Effector memory CD8-positive, alpha-beta T cell (primary cell): ENCODE data around the gene PTPRR.

Experiments
- ATAC-seq: fragments of 150-1000 bp; cut with Tn5 transposase; replicated peaks from 2 replicates; pipeline ENCODE4 v1.10.0; 2021; ENCODE audit warnings: mild to moderate bottlenecking, moderate library complexity
- DNase-seq, 3 experiments: peaks; one replicate each; pipeline ENCODE4 v3.0.0; 2021
- H3K27ac Mint-ChIP-seq, 2 donors: one replicate each; pipeline ENCODE4 v1.8.0; 2022; ENCODE audit warnings: mild to moderate bottlenecking in 2 of 2, mixed read lengths in 2 of 2, moderate library complexity in 2 of 2
- H3K27me3 Mint-ChIP-seq, 2 donors: one replicate each; pipeline ENCODE4 v1.8.0; 2022; ENCODE audit warnings: mixed read lengths in 2 of 2
- H3K36me3 Mint-ChIP-seq: one replicate; pipeline ENCODE4 v1.8.0; 2022; ENCODE audit warnings: mild to moderate bottlenecking, moderate library complexity, mixed read lengths; ENCODE audit not compliant: insufficient read depth
- H3K4me1 Mint-ChIP-seq, 2 donors: one replicate each; pipeline ENCODE4 v1.8.0; 2022; ENCODE audit warnings: low read depth in 2 of 2, mixed read lengths in 2 of 2
- H3K4me3 Mint-ChIP-seq, 2 donors: one replicate each; pipeline ENCODE4 v1.8.0; 2022; ENCODE audit warnings: mild to moderate bottlenecking in 2 of 2, mixed read lengths in 2 of 2, moderate library complexity in 2 of 2
- H3K9me3 Mint-ChIP-seq, 2 donors: one replicate each; pipeline ENCODE4 v1.8.0; 2022; ENCODE audit warnings: mixed read lengths in 2 of 2

PTPRR gene

GRCh38 chr12:70788774-70789173, 131.8 kb downstream of the PTPRR start:
- Mint-ChIP-seq H3K27ac (no peak overlapping the region), H3K9me3 (peaks cover 4 to 16% of the 10 kb centered on the region in 2 donors), H3K27me3 (peaks cover 0 to 5% of the 10 kb centered on the region in 2 donors), H3K4me1 (no peaks in the 10 kb centered on the region), H3K36me3 (no peaks in the 10 kb centered on the region), H3K4me3 (no peak overlapping the region)
- ATAC-seq (no peak), DNase-seq (no peak)

- no peaks in the 10 kb centered on the region for H3K4me1 Mint-ChIP-seq
Measured at GRCh38 chr12:70787612-70788011, 132.9 kb downstream of the PTPRR start.

DNA sequence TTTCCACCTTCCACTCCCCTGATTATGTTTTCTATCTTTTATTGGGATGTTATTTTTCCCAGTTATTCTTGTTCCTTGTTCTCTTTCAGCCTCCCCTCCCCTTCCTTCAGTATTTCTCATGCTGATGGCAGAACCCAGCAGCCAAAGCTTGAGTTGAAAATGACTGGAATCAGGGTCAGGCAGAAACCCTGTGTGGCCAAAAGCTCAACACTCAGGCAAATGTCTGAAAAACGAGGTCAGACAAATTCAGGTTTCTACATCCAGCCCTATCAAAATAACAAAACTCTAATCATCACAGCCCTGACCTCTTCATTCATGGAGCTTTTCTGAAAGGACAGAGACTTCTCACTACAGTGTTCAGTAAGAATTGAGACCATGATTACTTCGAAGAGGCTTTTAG, 134.6 kb downstream of the PTPRR start:
- peaks cover 0 to 8% of the 10 kb centered on the region in 2 donors for H3K27me3 Mint-ChIP-seq
- H3K4me3 Mint-ChIP-seq = no peak overlapping the region
- no peak overlapping the region for H3K27ac Mint-ChIP-seq
- H3K36me3 Mint-ChIP-seq = no peaks in the 10 kb centered on the region
- DNase-seq (no peak), ATAC-seq (no peak)
- no peaks in the 10 kb centered on the region for H3K4me1 Mint-ChIP-seq
- peaks cover 0 to 10% of the 10 kb centered on the region in 2 donors for H3K9me3 Mint-ChIP-seq

More at GRCh38 chr12:70787612-70788011, 132.9 kb downstream of the PTPRR start:
- H3K9me3 Mint-ChIP-seq = peaks cover 4 to 16% of the 10 kb centered on the region in 2 donors
- DNase-seq = no peak
- no peak overlapping the region for H3K27ac Mint-ChIP-seq
- no peak for ATAC-seq
- H3K36me3 Mint-ChIP-seq = no peaks in the 10 kb centered on the region
- no peak overlapping the region for H3K4me3 Mint-ChIP-seq
- peaks cover 0 to 5% of the 10 kb centered on the region in 2 donors for H3K27me3 Mint-ChIP-seq

DNA sequence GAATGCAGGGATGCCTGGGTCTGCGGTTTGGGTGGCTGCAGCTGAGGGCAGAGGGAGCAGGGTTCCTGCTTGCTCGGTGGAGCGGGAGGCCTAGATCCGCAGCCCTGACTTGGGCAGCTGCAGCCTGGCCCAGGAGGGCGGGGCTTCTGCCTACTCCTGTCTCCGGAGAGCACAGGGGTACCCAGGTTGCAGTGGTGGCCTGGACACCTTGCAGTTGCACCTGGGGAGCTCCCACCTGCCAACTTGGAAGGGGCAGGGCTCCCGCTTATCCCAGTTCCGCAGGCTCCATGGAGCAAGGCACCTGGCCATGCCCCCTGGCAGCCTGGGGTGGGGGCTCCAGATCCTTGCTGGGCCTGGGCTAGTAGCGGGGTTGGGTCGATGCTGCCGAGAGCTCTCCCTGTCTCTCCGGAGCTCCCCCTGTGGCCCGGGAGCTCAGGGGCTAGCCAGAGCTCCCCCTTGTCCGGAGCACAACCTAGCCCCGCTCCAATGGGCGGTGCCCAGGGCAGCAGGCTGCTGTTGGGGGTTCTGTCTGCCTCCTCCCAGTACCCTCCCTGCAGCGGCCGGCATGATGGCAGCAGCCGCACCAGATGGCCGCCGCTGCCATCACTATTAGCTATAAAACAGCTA, 136.4 kb downstream of the PTPRR start:
- no peak for ATAC-seq
- H3K4me3 Mint-ChIP-seq = no peak overlapping the region

DNA sequence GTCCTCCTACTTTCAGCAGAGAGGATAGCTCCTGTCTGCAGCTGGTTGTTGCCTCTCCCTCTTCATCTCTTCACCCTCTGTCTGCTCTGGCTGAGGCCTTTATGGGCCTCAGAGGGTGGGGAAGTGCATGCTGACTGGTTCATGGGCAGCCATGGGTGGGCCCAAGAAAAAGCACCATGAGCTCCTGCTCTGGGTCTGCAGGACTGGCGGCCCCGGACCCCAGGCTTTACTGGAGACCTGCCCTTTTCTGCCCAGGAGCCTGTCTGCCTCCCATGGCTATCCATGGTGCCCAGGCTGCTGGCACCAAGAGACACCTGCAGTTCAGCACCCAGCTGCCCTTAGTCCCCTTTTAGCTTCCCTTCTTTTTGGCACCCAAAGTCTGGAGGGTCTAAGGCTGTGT, 137.1 kb downstream of the PTPRR start:
- H3K9me3 Mint-ChIP-seq = no peaks in the 10 kb centered on the region
- DNase-seq (no peak), ATAC-seq (no peak)
- peaks cover 0 to 8% of the 10 kb centered on the region in 2 donors for H3K27me3 Mint-ChIP-seq
- H3K4me3 Mint-ChIP-seq = no peak overlapping the region
- H3K4me1 Mint-ChIP-seq = no peaks in the 10 kb centered on the region
- H3K36me3 Mint-ChIP-seq = no peaks in the 10 kb centered on the region
- no peak overlapping the region for H3K27ac Mint-ChIP-seq

More for the DNA sequence above, 136.4 kb downstream of the PTPRR start:
- Mint-ChIP-seq H3K9me3 (no peaks in the 10 kb centered on the region), H3K4me1 (no peaks in the 10 kb centered on the region), H3K27ac (no peak overlapping the region), H3K36me3 (no peaks in the 10 kb centered on the region), H3K27me3 (peaks cover 0 to 8% of the 10 kb centered on the region in 2 donors)
- DNase-seq = no peak

- Mint-ChIP-seq H3K4me3 (no peak overlapping the region), H3K4me1 (no peaks in the 10 kb centered on the region), H3K36me3 (no peaks in the 10 kb centered on the region), H3K27me3 (peaks cover 0 to 8% of the 10 kb centered on the region in 2 donors), H3K27ac (no peak overlapping the region), H3K9me3 (no peaks in the 10 kb centered on the region)
- no peak for DNase-seq
- no peak for ATAC-seq
Measured at GRCh38 chr12:70779250-70779649, 141.3 kb downstream of the PTPRR start.

DNA sequence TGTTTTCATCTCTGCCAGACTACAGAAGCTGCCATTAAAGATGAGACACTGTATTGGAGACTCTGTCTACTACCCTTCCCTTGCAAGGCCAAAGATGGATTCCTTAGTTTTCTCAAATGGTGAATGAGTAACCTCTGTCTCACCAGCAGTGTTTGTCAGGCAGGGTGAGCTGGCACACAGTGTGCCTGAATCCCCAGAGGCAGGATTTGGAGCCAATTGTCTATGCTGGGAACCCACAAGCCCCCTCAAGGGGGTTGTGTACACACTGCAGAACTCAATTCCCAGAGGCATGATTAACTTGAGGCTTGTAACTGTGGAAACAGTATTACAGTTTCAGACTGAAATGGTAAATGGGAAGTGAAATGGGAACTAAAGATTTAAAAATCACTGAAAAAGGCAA, 146.5 kb downstream of the PTPRR start:
- DNase-seq (no peak), ATAC-seq (no peak)
- Mint-ChIP-seq H3K9me3 (no peaks in the 10 kb centered on the region), H3K4me1 (no peaks in the 10 kb centered on the region), H3K27me3 (no peaks in the 10 kb centered on the region), H3K27ac (no peak overlapping the region), H3K4me3 (no peak overlapping the region), H3K36me3 (no peaks in the 10 kb centered on the region)

DNA sequence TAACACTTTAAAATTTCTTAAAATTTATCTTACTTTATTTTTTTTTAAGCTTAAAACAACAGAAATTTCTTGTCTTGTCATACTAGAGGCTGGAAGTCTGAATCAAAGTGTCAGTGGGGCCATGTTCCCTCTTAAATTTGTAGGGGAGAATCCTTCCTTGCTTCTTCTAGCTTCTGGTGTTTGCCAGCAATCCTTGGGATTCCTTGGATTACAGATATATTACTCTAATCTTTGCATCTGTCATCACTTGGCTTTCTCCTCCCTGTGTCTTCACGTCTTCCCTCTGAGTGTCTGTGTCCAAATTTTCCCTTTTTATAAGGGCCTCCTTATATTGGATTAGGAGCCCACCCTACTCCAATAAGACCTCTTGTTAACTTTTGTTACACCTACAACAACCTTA, 147.7 kb downstream of the PTPRR start:
- DNase-seq = no peak
- H3K4me1 Mint-ChIP-seq = no peaks in the 10 kb centered on the region
- H3K4me3 Mint-ChIP-seq = no peak overlapping the region
- no peaks in the 10 kb centered on the region for H3K9me3 Mint-ChIP-seq
- no peaks in the 10 kb centered on the region for H3K36me3 Mint-ChIP-seq
- H3K27ac Mint-ChIP-seq = no peak overlapping the region
- no peak for ATAC-seq
- H3K27me3 Mint-ChIP-seq = no peaks in the 10 kb centered on the region

- H3K36me3 Mint-ChIP-seq = no peaks in the 10 kb centered on the region
- H3K9me3 Mint-ChIP-seq = no peaks in the 10 kb centered on the region
- DNase-seq (no peak), ATAC-seq (no peak)
- H3K27me3 Mint-ChIP-seq = no peaks in the 10 kb centered on the region
- H3K4me3 Mint-ChIP-seq = no peak overlapping the region
- H3K27ac Mint-ChIP-seq = no peak overlapping the region
- H3K4me1 Mint-ChIP-seq = no peaks in the 10 kb centered on the region
Measured at GRCh38 chr12:70771581-70771980, 149.0 kb downstream of the PTPRR start.

- no peak for DNase-seq
- Mint-ChIP-seq H3K4me1 (no peaks in the 10 kb centered on the region), H3K4me3 (no peak overlapping the region), H3K27me3 (no peaks in the 10 kb centered on the region), H3K9me3 (peaks cover 0 to 3% of the 10 kb centered on the region in 2 donors), H3K27ac (no peak overlapping the region), H3K36me3 (no peaks in the 10 kb centered on the region)
- ATAC-seq = no peak
Measured at GRCh38 chr12:70763666-70764065, 156.9 kb downstream of the PTPRR start.

DNA sequence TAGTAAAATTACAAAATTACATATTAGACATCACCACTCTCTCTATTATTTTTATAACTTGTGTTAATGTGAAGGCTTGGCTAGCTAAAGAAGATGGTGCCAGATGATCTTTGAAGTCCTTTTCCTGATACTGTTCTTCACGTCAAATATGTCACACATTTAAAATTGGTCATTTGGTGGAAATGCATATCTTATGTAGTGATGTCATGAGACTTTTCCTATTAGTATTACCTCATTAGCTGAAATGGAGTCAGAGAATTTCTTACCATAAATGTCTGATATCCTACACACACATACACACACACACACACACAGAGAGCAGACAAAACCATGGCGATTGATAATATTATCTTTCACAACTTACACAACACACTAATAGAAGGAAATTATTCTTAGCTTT, 158.5 kb downstream of the PTPRR start:
- peaks cover 0 to 3% of the 10 kb centered on the region in 2 donors for H3K9me3 Mint-ChIP-seq

GRCh38 chr12:70759161-70759918, 161.2 kb downstream of the PTPRR start:
- Mint-ChIP-seq H3K27me3 (peaks cover 0 to 5% of the 10 kb centered on the region in 2 donors), H3K36me3 (peaks cover 2% of the 10 kb centered on the region), H3K4me1 (no peaks in the 10 kb centered on the region), H3K9me3 (peaks cover 0 to 3% of the 10 kb centered on the region in 2 donors), H3K4me3 (no peak overlapping the region), H3K27ac (no peak overlapping the region)
- no peak for ATAC-seq
- no peak for DNase-seq

More for the DNA sequence above, 158.5 kb downstream of the PTPRR start:
- no peak for DNase-seq
- no peak overlapping the region for H3K4me3 Mint-ChIP-seq
- no peak overlapping the region for H3K27ac Mint-ChIP-seq
- H3K4me1 Mint-ChIP-seq = no peaks in the 10 kb centered on the region
- peaks cover 2% of the 10 kb centered on the region for H3K36me3 Mint-ChIP-seq
- no peak for ATAC-seq
- no peaks in the 10 kb centered on the region for H3K27me3 Mint-ChIP-seq

DNA sequence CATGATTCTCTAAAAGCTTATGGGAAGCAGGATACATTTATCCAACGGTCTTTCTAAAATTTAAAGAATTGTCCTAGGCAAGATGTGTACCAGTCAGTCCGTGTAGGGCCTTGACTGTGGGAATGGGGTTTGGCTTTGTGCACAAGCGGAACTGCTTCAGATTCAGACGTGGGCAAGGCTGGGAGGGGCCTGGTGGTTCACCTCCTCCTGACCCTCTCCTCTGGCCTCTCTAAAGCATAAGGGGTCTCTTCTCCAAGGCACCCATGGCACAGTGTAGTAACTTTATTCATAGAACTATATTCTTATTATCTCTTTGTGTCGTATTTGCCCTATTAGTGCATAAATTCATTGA, 162.1 kb downstream of the PTPRR start:
- ATAC-seq (no peak), DNase-seq (no peak)
- peaks cover 0 to 2% of the 10 kb centered on the region in 2 donors for H3K9me3 Mint-ChIP-seq
- peaks cover 0 to 8% of the 10 kb centered on the region in 2 donors for H3K27me3 Mint-ChIP-seq
- H3K36me3 Mint-ChIP-seq = peaks cover 2% of the 10 kb centered on the region
- no peaks in the 10 kb centered on the region for H3K4me1 Mint-ChIP-seq
- no peak overlapping the region for H3K4me3 Mint-ChIP-seq
- no peak overlapping the region for H3K27ac Mint-ChIP-seq

DNA sequence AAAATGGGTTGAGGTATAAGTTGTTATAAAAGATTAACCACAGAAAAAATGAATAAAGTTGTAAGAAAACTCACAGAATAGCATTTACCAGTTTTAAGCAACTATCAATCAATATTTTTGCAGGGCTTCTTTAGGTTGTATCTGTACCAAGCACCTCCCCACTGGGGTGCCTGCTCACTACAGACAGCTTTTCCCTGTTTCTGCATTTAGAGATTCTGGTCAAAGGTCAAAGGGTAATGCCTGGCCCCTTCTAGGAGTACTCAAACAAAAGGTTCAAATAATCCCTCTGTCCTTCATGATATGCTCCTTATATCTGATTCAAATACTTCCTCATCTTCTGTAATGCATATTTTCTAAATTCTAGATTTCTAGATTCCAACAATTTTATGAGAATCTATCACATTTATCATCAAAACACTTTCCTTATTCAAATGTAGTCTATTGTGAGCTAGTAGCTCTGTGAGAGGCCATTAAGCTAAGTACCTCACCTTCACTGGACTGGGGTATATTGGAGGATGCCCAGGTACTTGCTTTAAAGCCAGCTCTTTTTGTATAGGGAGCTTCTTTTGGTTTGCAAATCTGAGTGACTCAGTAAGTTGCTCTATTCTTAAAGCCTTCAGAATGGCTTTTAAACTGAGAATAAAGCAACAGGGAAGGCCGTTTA, 162.6 kb downstream of the PTPRR start:
- H3K36me3 Mint-ChIP-seq = peaks cover 2% of the 10 kb centered on the region
- H3K27me3 Mint-ChIP-seq = peaks cover 0 to 9% of the 10 kb centered on the region in 2 donors
- ATAC-seq (no peak), DNase-seq (no peak)
- peaks cover 0 to 2% of the 10 kb centered on the region in 2 donors for H3K9me3 Mint-ChIP-seq
- H3K27ac Mint-ChIP-seq = no peak overlapping the region
- no peaks in the 10 kb centered on the region for H3K4me1 Mint-ChIP-seq
- H3K4me3 Mint-ChIP-seq = no peak overlapping the region
